ENCODE measurements around the gene FAM98A. TPM values are rescaled to one million over a fixed set of nuclear protein-coding genes. Genes with fewer than 3 reads are reported as not detected.

Gene FAM98A
- total RNA-seq, 1 experiment from 2014 or later = 70.9 TPM

DNA sequence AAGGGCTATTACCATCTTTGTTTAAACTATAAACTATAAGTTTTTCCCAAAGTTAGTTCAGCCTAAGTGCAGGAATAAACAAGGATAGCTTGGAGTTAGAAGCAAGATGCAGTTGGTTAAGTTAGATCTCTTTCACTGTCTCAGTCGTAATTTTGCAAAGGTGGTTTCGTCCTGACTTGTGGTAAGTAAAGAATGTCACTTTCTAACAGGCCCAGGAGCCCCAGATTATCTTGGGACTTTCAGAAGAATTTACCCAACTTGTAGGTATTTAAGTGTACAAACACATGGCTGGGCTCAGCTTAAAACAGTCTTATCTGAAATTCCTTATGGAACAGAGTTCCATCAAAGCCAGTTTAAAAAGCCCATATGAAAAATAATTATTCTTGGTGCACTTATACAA, 18.3 kb upstream of the FAM98A start:
- no peak overlapping the region for H2BK12ac ChIP-seq (ENCODE audit: insufficient read length, low read depth, low read length)
- TF ChIP-seq, protein P1, sequence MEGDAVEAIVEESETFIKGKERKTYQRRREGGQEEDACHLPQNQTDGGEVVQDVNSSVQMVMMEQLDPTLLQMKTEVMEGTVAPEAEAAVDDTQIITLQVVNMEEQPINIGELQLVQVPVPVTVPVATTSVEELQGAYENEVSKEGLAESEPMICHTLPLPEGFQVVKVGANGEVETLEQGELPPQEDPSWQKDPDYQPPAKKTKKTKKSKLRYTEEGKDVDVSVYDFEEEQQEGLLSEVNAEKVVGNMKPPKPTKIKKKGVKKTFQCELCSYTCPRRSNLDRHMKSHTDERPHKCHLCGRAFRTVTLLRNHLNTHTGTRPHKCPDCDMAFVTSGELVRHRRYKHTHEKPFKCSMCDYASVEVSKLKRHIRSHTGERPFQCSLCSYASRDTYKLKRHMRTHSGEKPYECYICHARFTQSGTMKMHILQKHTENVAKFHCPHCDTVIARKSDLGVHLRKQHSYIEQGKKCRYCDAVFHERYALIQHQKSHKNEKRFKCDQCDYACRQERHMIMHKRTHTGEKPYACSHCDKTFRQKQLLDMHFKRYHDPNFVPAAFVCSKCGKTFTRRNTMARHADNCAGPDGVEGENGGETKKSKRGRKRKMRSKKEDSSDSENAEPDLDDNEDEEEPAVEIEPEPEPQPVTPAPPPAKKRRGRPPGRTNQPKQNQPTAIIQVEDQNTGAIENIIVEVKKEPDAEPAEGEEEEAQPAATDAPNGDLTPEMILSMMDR (conservative IDR thresholded peaks at IDR 0.05) = no peak
- no peak overlapping the region for H2BK120ac ChIP-seq (ENCODE audit: low read depth, low read length, poor library complexity, severe bottlenecking)
- no peak overlapping the region for H3K14ac ChIP-seq (ENCODE audit: insufficient read depth, low read length)
- H3K23me2 ChIP-seq (ENCODE audit: insufficient read length, low read depth, low read length, poor library complexity, severe bottlenecking) = no peaks in the 10 kb centered on the region
- no peak overlapping the region for H2BK15ac ChIP-seq (ENCODE audit: low read depth, low read length)
- H4K8ac ChIP-seq (replicated peaks; ENCODE audit: insufficient read length, low read depth, low read length) = no peak overlapping the region
- H3K79me2 ChIP-seq (ENCODE audit: insufficient read depth, low read length) = no peaks in the 10 kb centered on the region
- H3K9me3 ChIP-seq (ENCODE audit: control insufficient read depth, low read depth, low read length) = peaks cover 22% of the 10 kb centered on the region
- peaks cover 7% of the 10 kb centered on the region; the same call in 1 of the 2 replicates for H3K4me1 ChIP-seq (ENCODE audit: insufficient read depth, low read length)
- H4K20me1 ChIP-seq (ENCODE audit: control insufficient read depth, insufficient read depth, insufficient read length) = no peaks in the 10 kb centered on the region
- no peak overlapping the region for H4K5ac ChIP-seq (ENCODE audit: insufficient read length, low read depth, low read length)
- H3T11ph ChIP-seq (ENCODE audit: low read length) = no peak overlapping the region
- H3K27ac ChIP-seq (ENCODE audit: insufficient read length, low read depth, low read length) = no peak overlapping the region
- no peak overlapping the region for H2AK5ac ChIP-seq (ENCODE audit: insufficient read length, low read length)
- H2BK20ac ChIP-seq (ENCODE audit: low read depth, low read length, poor library complexity, severe bottlenecking) = no peak overlapping the region
- no peak overlapping the region for H4K91ac ChIP-seq (ENCODE audit: insufficient read length, low read depth, low read length)
- H3K18ac ChIP-seq (ENCODE audit: insufficient read length, low read depth, low read length) = no peak overlapping the region
- H3K4ac ChIP-seq (ENCODE audit: low read depth, low read length) = no peak overlapping the region
- H3K9ac ChIP-seq (ENCODE audit: extremely low read depth, insufficient read length, low read length) = no peak overlapping the region
- no CpG with 5 or more reads among the region's 2 CpGs for WGBS (ENCODE audit: extremely low coverage, insufficient read length, low lambda C conversion rate)
- Mint-ChIP-seq H3K27me3 (ENCODE audit: low read depth) (no peaks in the 10 kb centered on the region), H3K36me3 (ENCODE audit: insufficient read depth in 1 of 3, low read depth in 3 of 3) (peaks cover 58 to 68% (median 61%) of the 10 kb centered on the region in 3 experiments), H3K27ac (no peak overlapping the region), H3K9me3 (peaks cover 43 to 54% of the 10 kb centered on the region in 2 experiments), H3K4me1 (peaks cover 20 to 23% of the 10 kb centered on the region in 2 experiments), H3K4me3 (no peak overlapping the region)
- no peak overlapping the region for H3K56ac ChIP-seq (ENCODE audit: insufficient read length, low read depth, low read length)
- no peak overlapping the region for H2AFZ ChIP-seq (ENCODE audit: low read length)
- DNase-seq = no peak
- no peak overlapping the region for H3K4me2 ChIP-seq (ENCODE audit: insufficient read depth, insufficient read length, low read length)
- no peaks in the 10 kb centered on the region for H3K27me3 ChIP-seq (ENCODE audit: insufficient read depth, low read length)
- no peak overlapping the region for H2BK5ac ChIP-seq (ENCODE audit: insufficient read length, low read length)
- no peaks in the 10 kb centered on the region for H3K79me1 ChIP-seq (ENCODE audit: insufficient read depth, low read depth, low read length, poor library complexity, severe bottlenecking)
- H3K23ac ChIP-seq (ENCODE audit: insufficient read length, low read depth, low read length) = no peak overlapping the region
